IMR-90 (cell line): ENCODE results near the gene EYS. TPM values are rescaled to one million over a fixed set of nuclear protein-coding genes. Genes with fewer than 3 reads are reported as not detected.

ENCODE experiments used
- ATAC-seq: fragments of 200-7000 bp; cut with Tn5 transposase; 2 replicates; pipeline ENCODE4 v1.9.1; 2020; ENCODE audit warnings: low read depth, mild to moderate bottlenecking, moderate library complexity
- BruUV-seq: library from RNA; stranded (reverse); fragments of 400-500 nt; replicated peaks from 2 replicates; lab custom pipeline; 2021; lab: Mats Ljungman, UMichigan
- CTCF ChIA-PET: fragments of 300-600 bp; formaldehyde crosslinking; extraction: SDS; loops from one replicate; lab custom pipeline; 2021; ENCODE audit warnings: antibody characterized with exemption; lab: Yijun Ruan, JAX
- POLR2A ChIA-PET: fragments of 300-600 bp; sonication (Branson Sonifier 250); formaldehyde crosslinking; loops from one replicate; lab custom pipeline; 2022; ENCODE audit warnings: antibody characterized with exemption; ENCODE audit not compliant: unreplicated experiment; lab: Charles Lee
- DNase-seq: peaks from one replicate; pipeline ENCODE4 v3.0.0; 2013
- H2AFZ ChIP-seq: replicated peaks from 2 replicates; pipeline ENCODE3; 2013; ENCODE audit warnings: low read length, mild to moderate bottlenecking; ENCODE audit not compliant: poor library complexity
- H2AK5ac ChIP-seq: 2 replicates; pipeline ENCODE4 v1.6.1; 2013; ENCODE audit warnings: low read depth, low read length, inconsistent platforms
- H2AK9ac ChIP-seq: replicated peaks from 2 replicates; pipeline ENCODE3; 2013; ENCODE audit warnings: mild to moderate bottlenecking, low read depth, low read length, moderate library complexity; ENCODE audit not compliant: poor library complexity
- H2BK120ac ChIP-seq: 2 replicates; pipeline ENCODE4 v1.6.1; 2013; ENCODE audit warnings: low read depth, low read length, inconsistent platforms
- H2BK15ac ChIP-seq: 3 replicates; pipeline ENCODE4 v1.6.1; 2013; ENCODE audit warnings: low read depth, low read length, inconsistent platforms
- H2BK20ac ChIP-seq: 2 replicates; pipeline ENCODE4 v1.6.1; 2013; ENCODE audit warnings: low read depth, mild to moderate bottlenecking, inconsistent platforms, low read length, moderate library complexity
- H2BK5ac ChIP-seq: 2 replicates; pipeline ENCODE4 v1.6.1; 2013; ENCODE audit warnings: mild to moderate bottlenecking, low read depth, low read length, inconsistent platforms; ENCODE audit not compliant: poor library complexity, severe bottlenecking
- H3K14ac ChIP-seq: replicated peaks from 2 replicates; pipeline ENCODE4 v1.6.1; 2013; ENCODE audit warnings: low read depth, low read length, inconsistent platforms
- H3K18ac ChIP-seq: 2 replicates; pipeline ENCODE4 v1.6.1; 2013; ENCODE audit warnings: low read depth, low read length, control low read depth
- H3K23ac ChIP-seq: 2 replicates; pipeline ENCODE4 v1.6.1; 2013; ENCODE audit warnings: low read depth, low read length, inconsistent platforms
- H3K27ac ChIP-seq: 2 replicates; pipeline ENCODE4 v1.5.1; 2013; ENCODE audit warnings: mild to moderate bottlenecking, control low read depth, low read length; ENCODE audit not compliant: insufficient read depth
- H3K27me3 ChIP-seq: 2 replicates; pipeline ENCODE4 v1.6.1; 2013; ENCODE audit warnings: low read length; ENCODE audit not compliant: control insufficient read depth, insufficient read depth
- H3K36me3 ChIP-seq: 2 replicates; pipeline ENCODE4 v1.6.1; 2013; ENCODE audit warnings: low read length, mixed read lengths; ENCODE audit not compliant: control insufficient read depth, insufficient read depth
- H3K4ac ChIP-seq: 2 replicates; pipeline ENCODE4 v1.6.1; 2013; ENCODE audit warnings: low read depth, low read length, inconsistent platforms
- H3K4me1 ChIP-seq: 2 replicates; pipeline ENCODE4 v1.6.1; 2013; ENCODE audit warnings: low read length, mixed read lengths; ENCODE audit not compliant: control insufficient read depth, insufficient read depth
- H3K4me2 ChIP-seq: 2 replicates; pipeline ENCODE4 v1.6.1; 2013; ENCODE audit warnings: low read depth, mild to moderate bottlenecking, control low read depth, low read length, moderate library complexity
- H3K4me3 ChIP-seq: 2 replicates; pipeline ENCODE4 v1.5.1; 2013; ENCODE audit warnings: low read depth, mild to moderate bottlenecking, control low read depth, low read length, moderate library complexity; ENCODE audit not compliant: insufficient read depth
- H3K56ac ChIP-seq: 2 replicates; pipeline ENCODE4 v1.6.1; 2013; ENCODE audit warnings: low read length, inconsistent platforms; ENCODE audit not compliant: insufficient read depth; ENCODE audit errors: extremely low read depth
- H3K79me1 ChIP-seq, 2 experiments: 2 replicates each; pipeline ENCODE4 v1.6.1; 2013; ENCODE audit warnings: low read length in 2 of 2, inconsistent platforms in 1 of 2, low read depth in 1 of 2
- H3K9ac ChIP-seq: 2 replicates; pipeline ENCODE4 v1.6.1; 2013; ENCODE audit warnings: low read depth, low read length, control low read depth
- H3K9me1 ChIP-seq: 2 replicates; pipeline ENCODE4 v1.6.1; 2013; ENCODE audit warnings: low read length, inconsistent platforms; ENCODE audit not compliant: insufficient read depth
- H3K9me3 ChIP-seq: 2 replicates; pipeline ENCODE4 v1.6.1; 2013; ENCODE audit warnings: low read length; ENCODE audit not compliant: control insufficient read depth, insufficient read depth
- H4K20me1 ChIP-seq: 2 replicates; pipeline ENCODE4 v1.6.1; 2013; ENCODE audit warnings: low read length, inconsistent platforms; ENCODE audit not compliant: insufficient read depth
- H4K5ac ChIP-seq: 2 replicates; pipeline ENCODE4 v1.6.1; 2013; ENCODE audit warnings: mild to moderate bottlenecking, low read depth, low read length, control low read depth
- H4K8ac ChIP-seq, 2 experiments: 2 replicates each; pipeline ENCODE4 v1.6.1; 2013; ENCODE audit warnings: low read depth in 2 of 2, low read length in 2 of 2, control low read depth in 1 of 2, inconsistent platforms in 1 of 2
- H4K91ac ChIP-seq: 2 replicates; pipeline ENCODE4 v1.6.1; 2013; ENCODE audit warnings: low read depth, low read length, inconsistent platforms; ENCODE audit not compliant: insufficient read depth
- BHLHE40 ChIP-seq: fragments of 150-350 bp; IDR thresholded peaks from 2 replicates; pipeline ENCODE4 v1.6.1; 2016; ENCODE audit warnings: mild to moderate bottlenecking, low read depth, low read length
- CEBPB ChIP-seq: IDR thresholded peaks from 2 replicates; pipeline ENCODE4 v1.6.1; 2012; ENCODE audit warnings: low read depth, low read length, improper control_type of control experiment
- CHD1 ChIP-seq: IDR thresholded peaks from 2 replicates; pipeline ENCODE4 v1.6.1; 2012; ENCODE audit warnings: low read depth, low read length, improper control_type of control experiment
- CTCF ChIP-seq: conservative IDR thresholded peaks from 2 replicates; pipeline ENCODE4 v1.5.1; 2012; ENCODE audit warnings: mild to moderate bottlenecking, low read depth, low read length, improper control_type of control experiment
- ELK1 ChIP-seq: fragments of 150-350 bp; IDR thresholded peaks from 2 replicates; pipeline ENCODE4 v1.6.1; 2016; ENCODE audit warnings: low read depth, mild to moderate bottlenecking, low read length, moderate library complexity, borderline replicate concordance
- FOS ChIP-seq: fragments of 150-350 bp; IDR thresholded peaks from 2 replicates; pipeline ENCODE4 v1.6.1; 2016; ENCODE audit warnings: low read depth, low read length
- MAFK ChIP-seq: IDR thresholded peaks from 2 replicates; pipeline ENCODE4 v1.6.1; 2012; ENCODE audit warnings: low read depth, low read length, improper control_type of control experiment
- MAZ ChIP-seq: IDR thresholded peaks from 2 replicates; pipeline ENCODE4 v1.6.1; 2012; ENCODE audit warnings: low read depth, mild to moderate bottlenecking, low read length, improper control_type of control experiment, moderate library complexity, borderline replicate concordance
- MXI1 ChIP-seq: IDR thresholded peaks from 2 replicates; pipeline ENCODE4 v1.6.1; 2012; ENCODE audit warnings: low read depth, mild to moderate bottlenecking, low read length, moderate library complexity, borderline replicate concordance
- NFE2L2 ChIP-seq: fragments of 150-350 bp; IDR thresholded peaks from 2 replicates; pipeline ENCODE4 v1.6.1; 2016; ENCODE audit warnings: low read depth, mild to moderate bottlenecking, low read length
- POLR2A ChIP-seq: IDR thresholded peaks from 2 replicates; pipeline ENCODE4 v1.6.1; 2012; ENCODE audit warnings: mild to moderate bottlenecking, low read depth, low read length
- RAD21 ChIP-seq: IDR thresholded peaks from 2 replicates; pipeline ENCODE4 v1.6.1; 2012; ENCODE audit warnings: low read length, improper control_type of control experiment
- RCOR1 ChIP-seq: IDR thresholded peaks from 2 replicates; pipeline ENCODE4 v1.6.1; 2012; ENCODE audit warnings: mild to moderate bottlenecking, low read length, improper control_type of control experiment; ENCODE audit not compliant: insufficient replicate concordance
- RFX5 ChIP-seq: IDR thresholded peaks from 2 replicates; pipeline ENCODE4 v1.8.0; 2012; ENCODE audit warnings: low read depth, mild to moderate bottlenecking, low read length, moderate library complexity
- SMC3 ChIP-seq: fragments of 150-350 bp; IDR thresholded peaks from 2 replicates; pipeline ENCODE4 v1.6.1; 2016; ENCODE audit warnings: low read depth, mild to moderate bottlenecking, antibody characterized with exemption, low read length, moderate library complexity
- USF2 ChIP-seq: fragments of 150-350 bp; IDR thresholded peaks from 2 replicates; pipeline ENCODE4 v1.6.1; 2017; ENCODE audit warnings: mild to moderate bottlenecking, antibody characterized with exemption, low read length, low read depth
- WGBS, 2 experiments: methylation state at CpG; one replicate each; pipeline versions ENCODE4 v1.1.5 to v1.1.7; 2013; ENCODE audit warnings: missing lambda C conversion rate in 2 of 2; ENCODE audit not compliant: insufficient read length in 1 of 2; ENCODE audit errors: extremely low coverage in 2 of 2; 5-methylcytosine and 5-hydroxymethylcytosine counted together
- dilution Hi-C: fragments of 300-500 bp; cut with HindIII; formaldehyde crosslinking; loops from one replicate; pipeline ENCODE4 v1.14.3; 2018; ENCODE audit warnings: low sequenced_read_pairs; ENCODE audit not compliant: unreplicated experiment
- in situ Hi-C: fragments of 300-500 bp; cut with MboI; formaldehyde crosslinking; loops from 3 replicates; pipeline ENCODE4 v1.14.3; 2019; ENCODE audit warnings: low sequenced_read_pairs, inconsistent platforms, mixed read lengths
- intact Hi-C: fragments of 100-400 bp; cut with micrococcal nuclease; formaldehyde crosslinking; loops from 2 replicates; pipeline ENCODE4 v1.10.0; 2022
- polyA plus RNA-seq, 3 experiments: library from polyadenylated mRNA; depleted of rRNA; stranded (reverse); fragments of >200 nt; gene quantifications; 2 replicates each; pipeline ENCODE4 v1.2.3, GENCODE V29; 2012; ENCODE audit warnings: low replicate concordance in 1 of 3
- total RNA-seq: library from RNA; depleted of rRNA; stranded (reverse); fragments of >200 nt; gene quantifications from 2 replicates; pipeline ENCODE4 v1.2.3, GENCODE V29; 2012

Gene EYS
- total and polyA plus RNA-seq, 2 of the 4 experiments (the other 2 are of a cell fraction) = under 0.01 TPM; not detected in 1

- Histone ChIP-seq H3K9me3 (no peaks in the 10 kb centered on the region), H3K79me1 (no peaks in the 10 kb centered on the region), H2BK120ac (no peak overlapping the region), H2BK15ac (no peak overlapping the region), H4K20me1 (no peaks in the 10 kb centered on the region), H3K4me1 (no peaks in the 10 kb centered on the region), H3K27ac (no peak overlapping the region), H3K4me3 (no peak overlapping the region), H3K23ac (no peak overlapping the region), H3K9me1 (0 out of 2 replicates have a peak, but pooled peaks cover 3% of the 10 kb centered on the region), H3K36me3 (no peaks in the 10 kb centered on the region), H2BK20ac (no peak overlapping the region), H4K5ac (no peak overlapping the region), H3K27me3 (no peaks in the 10 kb centered on the region), H3K14ac (no peak overlapping the region), H2AFZ (no peak overlapping the region), H3K18ac (no peak overlapping the region), H4K8ac (no peak overlapping the region), H3K4me2 (no peak overlapping the region), H3K4ac (no peak overlapping the region), H2AK9ac (no peak overlapping the region), H3K56ac (no peak overlapping the region), H3K9ac (no peak overlapping the region), H2BK5ac (no peak overlapping the region), H2AK5ac (no peak overlapping the region), H4K91ac (no peak overlapping the region)
- ChIA-PET POLR2A (no interaction called here), CTCF (no interaction called here)
- intact Hi-C loops (no loop called here), dilution Hi-C loops (no loop called here), in situ Hi-C loops (no loop called here)
- ATAC-seq = no peak
- no CpG with 5 or more reads among the region's 1 CpG for WGBS, 2 experiments
- no TSS peak for BruUV-seq
- TF ChIP-seq RCOR1 (no peak), RFX5 (no peak), USF2 (no peak), MXI1 (no peak), CHD1 (no peak), CTCF (no peak), FOS (no peak), MAFK (no peak), SMC3 (no peak), RAD21 (no peak), MAZ (no peak), ELK1 (no peak), POLR2A (no peak), BHLHE40 (no peak), NFE2L2 (no peak), CEBPB (no peak)
- DNase-seq = peak; percentile 20
Measured at GRCh38 chr6:63787021-63787420, 1920.0 kb downstream of the EYS start.
